ENCODE measurements around the gene VPS8. TPM values are rescaled to one million over a fixed set of nuclear protein-coding genes. Genes with fewer than 3 reads are reported as not detected.
A peak's percentile ranks its signal among the peaks of the same experiment; 100 is the strongest.

The VPS8 gene
- total RNA-seq, 2 experiments from 2014 or later, result 47.6 to 51.8 TPM

GRCh38 chr3:184815046-184815930 is 3.3 kb downstream of the VPS8 start:
- ATAC-seq, result peak; percentile 18

GRCh38 chr3:184816614-184817013 is 4.6 kb downstream of the VPS8 start:
- no peak for ATAC-seq
- no peak overlapping the region for H3K4me3 Mint-ChIP-seq
- ChIA-PET CTCF (interaction anchor here (1.5 to 2.2 kb wide), 3 partner anchors 9 to 32 kb away, joined by 3 to 8 read pairs (median 6); no protein-coding TSS in a partner anchor), POLR2A (no interaction called here)
- H3K27me3 Mint-ChIP-seq (ENCODE audit: low read depth), result peaks cover 2% of the 10 kb centered on the region
- DNase-seq, result no peak
- peaks cover 33% of the 10 kb centered on the region for H3K36me3 Mint-ChIP-seq (ENCODE audit: low read depth)
- H3K4me1 Mint-ChIP-seq (ENCODE audit: low read depth), result peaks cover 48% of the 10 kb centered on the region
- H3K9me3 Mint-ChIP-seq (ENCODE audit: insufficient read depth), result no peaks in the 10 kb centered on the region
- no peak overlapping the region for H3K27ac Mint-ChIP-seq

More at GRCh38 chr3:184815046-184815930, 3.3 kb downstream of the VPS8 start:
- no peaks in the 10 kb centered on the region for H3K9me3 Mint-ChIP-seq (ENCODE audit: insufficient read depth)
- H3K36me3 Mint-ChIP-seq (ENCODE audit: low read depth), result peaks cover 33% of the 10 kb centered on the region
- peak overlapping the region; percentile 76 for H3K27ac Mint-ChIP-seq
- ChIA-PET CTCF (interaction anchor here (1.3 to 5.1 kb wide), 3 partner anchors 13 to 254 kb away, joined by 5 to 40 read pairs (median 7); partner anchors contain the start of gene EPHB3), POLR2A (interaction anchor here (0.5 to 1.0 kb wide), 2 partner anchors 20 to 454 kb away, joined by 3 read pairs; no protein-coding TSS in a partner anchor)
- peaks cover 2% of the 10 kb centered on the region for H3K27me3 Mint-ChIP-seq (ENCODE audit: low read depth)
- no peak overlapping the region for H3K4me3 Mint-ChIP-seq
- DNase-seq, result peak; percentile 50
- peaks cover 60% of the 10 kb centered on the region for H3K4me1 Mint-ChIP-seq (ENCODE audit: low read depth)

GRCh38 chr3:184820525-184820924 is 8.6 kb downstream of the VPS8 start:
- Mint-ChIP-seq H3K36me3 (ENCODE audit: low read depth) (peaks cover 26% of the 10 kb centered on the region), H3K4me1 (ENCODE audit: low read depth) (peaks cover 20% of the 10 kb centered on the region), H3K27me3 (ENCODE audit: low read depth) (no peaks in the 10 kb centered on the region), H3K9me3 (ENCODE audit: insufficient read depth) (no peaks in the 10 kb centered on the region), H3K27ac (no peak overlapping the region), H3K4me3 (no peak overlapping the region)
- ATAC-seq (no peak), DNase-seq (no peak)
- CTCF ChIA-PET, result no interaction called here
- POLR2A ChIA-PET, result no interaction called here

GRCh38 chr3:184821034-184821433 is 9.1 kb downstream of the VPS8 start:
- H3K27ac Mint-ChIP-seq, result no peak overlapping the region
- CTCF ChIA-PET, result interaction anchor here (1.5 kb wide), 1 partner anchor 18 kb away, joined by 3 read pairs; no protein-coding TSS in a partner anchor
- peaks cover 15% of the 10 kb centered on the region for H3K4me1 Mint-ChIP-seq (ENCODE audit: low read depth)
- no peaks in the 10 kb centered on the region for H3K27me3 Mint-ChIP-seq (ENCODE audit: low read depth)
- no peak overlapping the region for H3K4me3 Mint-ChIP-seq
- POLR2A ChIA-PET, result no interaction called here
- H3K36me3 Mint-ChIP-seq (ENCODE audit: low read depth), result peaks cover 25% of the 10 kb centered on the region
- H3K9me3 Mint-ChIP-seq (ENCODE audit: insufficient read depth), result no peaks in the 10 kb centered on the region
- DNase-seq (no peak), ATAC-seq (no peak)

- Mint-ChIP-seq H3K27me3 (ENCODE audit: low read depth) (no peaks in the 10 kb centered on the region), H3K9me3 (ENCODE audit: insufficient read depth) (no peaks in the 10 kb centered on the region), H3K27ac (no peak overlapping the region), H3K4me1 (ENCODE audit: low read depth) (peaks cover 7% of the 10 kb centered on the region), H3K36me3 (ENCODE audit: low read depth) (peaks cover 17% of the 10 kb centered on the region), H3K4me3 (no peak overlapping the region)
- ChIA-PET CTCF (interaction anchor here (1.5 to 2.3 kb wide), 3 partner anchors 8 to 19 kb away, joined by 3 to 6 read pairs (median 5); no protein-coding TSS in a partner anchor), POLR2A (no interaction called here)
- no peak for ATAC-seq
- no peak for DNase-seq
These were observed 10.1 kb downstream of the VPS8 start for GRCh38 chr3:184822081-184822480.

GRCh38 chr3:184822654-184823053 is 10.7 kb downstream of the VPS8 start:
- no peak overlapping the region for H3K27ac Mint-ChIP-seq
- H3K4me3 Mint-ChIP-seq, result no peak overlapping the region
- ChIA-PET POLR2A (no interaction called here), CTCF (interaction anchor here (0.8 to 2.3 kb wide), 6 partner anchors 9 to 351 kb away, joined by 3 to 6 read pairs (median 4); partner anchors contain the start of gene EPHB3)
- ATAC-seq, result no peak
- peaks cover 3% of the 10 kb centered on the region for H3K4me1 Mint-ChIP-seq (ENCODE audit: low read depth)
- no peak for DNase-seq
- peaks cover 17% of the 10 kb centered on the region for H3K36me3 Mint-ChIP-seq (ENCODE audit: low read depth)
- H3K9me3 Mint-ChIP-seq (ENCODE audit: insufficient read depth), result no peaks in the 10 kb centered on the region
- no peaks in the 10 kb centered on the region for H3K27me3 Mint-ChIP-seq (ENCODE audit: low read depth)

- ChIA-PET POLR2A (interaction anchor here (0.7 kb wide), 1 partner anchor 13 kb away, joined by 3 read pairs; no protein-coding TSS in a partner anchor), CTCF (interaction anchor here (0.8 to 2.3 kb wide), 6 partner anchors 10 to 27 kb away, joined by 3 to 6 read pairs (median 5); no protein-coding TSS in a partner anchor)
These were observed 12.0 kb downstream of the VPS8 start for GRCh38 chr3:184823990-184824389.

GRCh38 chr3:184825121-184825820 is 13.3 kb downstream of the VPS8 start:
- no peaks in the 10 kb centered on the region for H3K27me3 Mint-ChIP-seq (ENCODE audit: low read depth)
- ChIA-PET POLR2A (no interaction called here), CTCF (no interaction called here)
- no peak overlapping the region for H3K27ac Mint-ChIP-seq
- H3K36me3 Mint-ChIP-seq (ENCODE audit: low read depth), result peaks cover 17% of the 10 kb centered on the region
- ATAC-seq (no peak), DNase-seq (no peak)
- no peak overlapping the region for H3K4me3 Mint-ChIP-seq
- no peaks in the 10 kb centered on the region for H3K4me1 Mint-ChIP-seq (ENCODE audit: low read depth)
- no peaks in the 10 kb centered on the region for H3K9me3 Mint-ChIP-seq (ENCODE audit: insufficient read depth)

More at GRCh38 chr3:184823990-184824389, 12.0 kb downstream of the VPS8 start:
- no peak overlapping the region for H3K4me3 Mint-ChIP-seq
- peaks cover 17% of the 10 kb centered on the region for H3K36me3 Mint-ChIP-seq (ENCODE audit: low read depth)
- H3K4me1 Mint-ChIP-seq (ENCODE audit: low read depth), result no peaks in the 10 kb centered on the region
- no peak for DNase-seq
- no peaks in the 10 kb centered on the region for H3K9me3 Mint-ChIP-seq (ENCODE audit: insufficient read depth)
- no peak overlapping the region for H3K27ac Mint-ChIP-seq
- no peak for ATAC-seq
- H3K27me3 Mint-ChIP-seq (ENCODE audit: low read depth), result no peaks in the 10 kb centered on the region

- no peak for ATAC-seq
- ChIA-PET CTCF (no interaction called here), POLR2A (no interaction called here)
- Mint-ChIP-seq H3K4me1 (ENCODE audit: low read depth) (no peaks in the 10 kb centered on the region), H3K27ac (no peak overlapping the region), H3K4me3 (no peak overlapping the region), H3K36me3 (ENCODE audit: low read depth) (peaks cover 38% of the 10 kb centered on the region), H3K9me3 (ENCODE audit: insufficient read depth) (no peaks in the 10 kb centered on the region), H3K27me3 (ENCODE audit: low read depth) (no peaks in the 10 kb centered on the region)
- DNase-seq, result no peak
These were observed 15.6 kb downstream of the VPS8 start for GRCh38 chr3:184827572-184827971.

GRCh38 chr3:184832044-184832443 is 20.1 kb downstream of the VPS8 start:
- no peak overlapping the region for H3K4me3 Mint-ChIP-seq
- CTCF ChIA-PET, result interaction anchor here (0.9 to 2.4 kb wide), 8 partner anchors 9 to 271 kb away, joined by 3 to 10 read pairs (median 6); partner anchors contain the start of genes EPHB3 and VPS8
- no peak for ATAC-seq
- H3K27me3 Mint-ChIP-seq (ENCODE audit: low read depth), result no peaks in the 10 kb centered on the region
- POLR2A ChIA-PET, result no interaction called here
- H3K36me3 Mint-ChIP-seq (ENCODE audit: low read depth), result peaks cover 58% of the 10 kb centered on the region
- DNase-seq, result no peak
- no peaks in the 10 kb centered on the region for H3K4me1 Mint-ChIP-seq (ENCODE audit: low read depth)
- no peaks in the 10 kb centered on the region for H3K9me3 Mint-ChIP-seq (ENCODE audit: insufficient read depth)
- H3K27ac Mint-ChIP-seq, result no peak overlapping the region

GRCh38 chr3:184832903-184833302 is 20.9 kb downstream of the VPS8 start:
- no peaks in the 10 kb centered on the region for H3K27me3 Mint-ChIP-seq (ENCODE audit: low read depth)
- CTCF ChIA-PET, result interaction anchor here (0.9 to 2.4 kb wide), 2 partner anchors 15 to 272 kb away, joined by 5 to 10 read pairs; partner anchors contain the start of gene EPHB3
- DNase-seq (no peak), ATAC-seq (no peak)
- H3K4me3 Mint-ChIP-seq, result no peak overlapping the region
- H3K4me1 Mint-ChIP-seq (ENCODE audit: low read depth), result no peaks in the 10 kb centered on the region
- H3K9me3 Mint-ChIP-seq (ENCODE audit: insufficient read depth), result no peaks in the 10 kb centered on the region
- POLR2A ChIA-PET, result no interaction called here
- peaks cover 51% of the 10 kb centered on the region for H3K36me3 Mint-ChIP-seq (ENCODE audit: low read depth)
- no peak overlapping the region for H3K27ac Mint-ChIP-seq
